WTC11 (cell line): ENCODE data around the gene IL12RB2. TPM values are rescaled to one million over a fixed set of nuclear protein-coding genes. Genes with fewer than 3 reads are reported as not detected.
A peak's percentile ranks its signal among the peaks of the same experiment; 100 is the strongest.

ENCODE experiments used
- ATAC-seq: fragments of 200-7000 bp; cut with Tn5 transposase; 2 replicates; pipeline ENCODE4 v1.10.0; 2021; ENCODE audit warnings: mild to moderate bottlenecking, moderate library complexity
- CTCF ChIA-PET: fragments of 300-600 bp; sonication (Branson Sonifier 250); formaldehyde crosslinking; loops from one replicate; lab custom pipeline; 2021; ENCODE audit warnings: antibody characterized with exemption; lab: Charles Lee
- POLR2A ChIA-PET: fragments of 350-600 bp; sonication (Branson Sonifier 250); formaldehyde crosslinking; loops from one replicate; lab custom pipeline; 2021; ENCODE audit warnings: antibody characterized with exemption; lab: Charles Lee
- DNase-seq: peaks from one replicate; pipeline ENCODE4 v3.0.0; 2021; ENCODE audit warnings: low spot score
- H3K27ac Mint-ChIP-seq: 2 replicates; pipeline ENCODE4 v1.8.0; 2021; ENCODE audit warnings: mixed read lengths
- H3K27me3 Mint-ChIP-seq: 2 replicates; pipeline ENCODE4 v1.8.0; 2021; ENCODE audit warnings: low read depth, mild to moderate bottlenecking, moderate library complexity, mixed read lengths
- H3K36me3 Mint-ChIP-seq: 2 replicates; pipeline ENCODE4 v1.8.0; 2021; ENCODE audit warnings: mixed read lengths
- H3K4me1 Mint-ChIP-seq: 2 replicates; pipeline ENCODE4 v1.8.0; 2022; ENCODE audit warnings: mixed read lengths
- H3K4me3 Mint-ChIP-seq: 2 replicates; pipeline ENCODE4 v1.8.0; 2021; ENCODE audit warnings: mild to moderate bottlenecking, moderate library complexity, mixed read lengths
- H3K9me3 Mint-ChIP-seq: 2 replicates; pipeline ENCODE4 v1.8.0; 2021; ENCODE audit warnings: mixed read lengths
- AR ChIP-seq: fragments of 250-450 bp; sonication (Bioruptor Pico); IDR thresholded peaks from 2 replicates; pipeline ENCODE4 v1.9.0; 2021; ENCODE audit warnings: mild to moderate bottlenecking
- ATF1 ChIP-seq: sonication (generic); formaldehyde crosslinking; IDR thresholded peaks from 2 replicates; pipeline ENCODE4 v1.8.1; 2023; ENCODE audit warnings: mild to moderate bottlenecking, moderate library complexity, missing genetic modification reagents
- CDX4 ChIP-seq: fragments of 250-450 bp; sonication (Bioruptor Pico); IDR thresholded peaks from 2 replicates; pipeline ENCODE4 v1.9.0; 2021; ENCODE audit warnings: moderate library complexity, mild to moderate bottlenecking, inconsistent platforms, borderline replicate concordance
- CREM ChIP-seq: sonication (generic); formaldehyde crosslinking; IDR thresholded peaks from 2 replicates; pipeline ENCODE4 v1.8.1; 2022; ENCODE audit warnings: mild to moderate bottlenecking, missing genetic modification reagents, moderate library complexity
- E2F4 ChIP-seq: sonication (generic); formaldehyde crosslinking; IDR thresholded peaks from 2 replicates; pipeline ENCODE4 v1.8.1; 2022; ENCODE audit warnings: low read depth, mild to moderate bottlenecking, moderate library complexity, missing genetic modification reagents, borderline replicate concordance
- E2F5 ChIP-seq: sonication (generic); formaldehyde crosslinking; IDR thresholded peaks from 2 replicates; pipeline ENCODE4 v1.8.1; 2022; ENCODE audit warnings: mild to moderate bottlenecking, moderate library complexity, missing genetic modification reagents
- ESRRA ChIP-seq: sonication (generic); formaldehyde crosslinking; IDR thresholded peaks from 2 replicates; pipeline ENCODE4 v1.8.1; 2022; ENCODE audit warnings: mild to moderate bottlenecking, missing genetic modification reagents, borderline replicate concordance
- ETV6 ChIP-seq: sonication (generic); formaldehyde crosslinking; IDR thresholded peaks from 2 replicates; pipeline ENCODE4 v1.8.1; 2022; ENCODE audit warnings: mild to moderate bottlenecking, missing genetic modification reagents
- FOXJ3 ChIP-seq: sonication (generic); formaldehyde crosslinking; IDR thresholded peaks from 2 replicates; pipeline ENCODE4 v1.9.0; 2021; ENCODE audit warnings: missing genetic modification reagents, mild to moderate bottlenecking, borderline replicate concordance
- HMGXB4 ChIP-seq: sonication (generic); formaldehyde crosslinking; IDR thresholded peaks from 2 replicates; pipeline ENCODE4 v1.8.1; 2023; ENCODE audit warnings: mild to moderate bottlenecking, moderate library complexity, missing genetic modification reagents
- MAX ChIP-seq: sonication (generic); formaldehyde crosslinking; IDR thresholded peaks from 2 replicates; pipeline ENCODE4 v1.8.0; 2022; ENCODE audit warnings: mild to moderate bottlenecking, missing genetic modification reagents
- SP1 ChIP-seq: sonication (generic); formaldehyde crosslinking; conservative IDR thresholded peaks from 2 replicates; pipeline ENCODE4 v1.8.1; 2022; ENCODE audit warnings: missing genetic modification reagents
- TEAD4 ChIP-seq: sonication (generic); formaldehyde crosslinking; IDR thresholded peaks from 2 replicates; pipeline ENCODE4 v1.8.0; 2022; ENCODE audit warnings: mild to moderate bottlenecking, missing genetic modification reagents
- ZBTB21 ChIP-seq: sonication (generic); formaldehyde crosslinking; IDR thresholded peaks from 2 replicates; pipeline ENCODE4 v1.8.1; 2023; ENCODE audit warnings: mild to moderate bottlenecking, missing genetic modification reagents, borderline replicate concordance
- ZMAT4 ChIP-seq: fragments of 250-450 bp; sonication (Bioruptor Pico); IDR thresholded peaks from 2 replicates; pipeline ENCODE4 v1.9.0; 2021; ENCODE audit warnings: mild to moderate bottlenecking
- ZNF396 ChIP-seq: fragments of 250-450 bp; sonication (Bioruptor Pico); IDR thresholded peaks from 2 replicates; pipeline ENCODE4 v1.8.0; 2021; ENCODE audit warnings: mild to moderate bottlenecking, moderate library complexity, borderline replicate concordance
- ZNF671 ChIP-seq: fragments of 250-450 bp; sonication (Bioruptor Pico); IDR thresholded peaks from 2 replicates; pipeline ENCODE4 v1.8.0; 2021; ENCODE audit warnings: mild to moderate bottlenecking
- total RNA-seq: library from RNA; stranded (reverse); gene quantifications from 3 replicates; pipeline ENCODE4 v1.2.3, GENCODE V29; 2021

IL12RB2 gene
- total RNA-seq, 1 experiment from 2014 or later, result 0.81 TPM

- no peak for TF ChIP-seq E2F5
Observed at GRCh38 chr1:67383999-67384638, 76.4 kb downstream of the IL12RB2 start (continued).

- Mint-ChIP-seq H3K27ac (no peak overlapping the region), H3K9me3 (peaks cover 9% of the 10 kb centered on the region), H3K4me3 (no peak overlapping the region; the same call in 1 of the 2 replicates), H3K27me3 (peaks cover 2% of the 10 kb centered on the region; the same call in 1 of the 2 replicates), H3K4me1 (peaks cover 36% of the 10 kb centered on the region), H3K36me3 (peaks cover 23% of the 10 kb centered on the region)
- ChIA-PET CTCF (interaction anchor here (0.6 to 1.9 kb wide), 3 partner anchors 19 to 150 kb away, joined by 3 to 7 read pairs (median 4); no protein-coding TSS in a partner anchor), POLR2A (interaction anchor here (1.4 kb wide), 1 partner anchor 42 kb away, joined by 4 read pairs; no protein-coding TSS in a partner anchor)
- ATAC-seq (peak; percentile 79), DNase-seq (no peak)
- TF ChIP-seq ZNF396 (CRISPR knock-in tag), result no peak
- no peak for TF ChIP-seq ATF1 (CRISPR knock-in tag)
- no peak for TF ChIP-seq ZMAT4 (CRISPR knock-in tag)
- TF ChIP-seq HMGXB4, result no peak
- no peak for TF ChIP-seq E2F4 (CRISPR knock-in tag)
- no peak for TF ChIP-seq CREM
- TF ChIP-seq TEAD4 (CRISPR knock-in tag), result no peak
- TF ChIP-seq MAX (CRISPR knock-in tag), result no peak
- no peak for TF ChIP-seq ZBTB21
- no peak for TF ChIP-seq FOXJ3 (CRISPR knock-in tag)
Observed at GRCh38 chr1:67390041-67390887, 82.6 kb downstream of the IL12RB2 start.

- Mint-ChIP-seq H3K27ac (no peak overlapping the region), H3K36me3 (peaks cover 34% of the 10 kb centered on the region), H3K4me3 (no peak overlapping the region), H3K9me3 (no peaks in the 10 kb centered on the region), H3K4me1 (peaks cover 40% of the 10 kb centered on the region), H3K27me3 (no peaks in the 10 kb centered on the region)
- CTCF ChIA-PET, result interaction anchor here (1.3 kb wide), 1 partner anchor 45 kb away, joined by 7 read pairs; no protein-coding TSS in a partner anchor
- POLR2A ChIA-PET, result interaction anchor here (0.6 kb wide), 1 partner anchor 52 kb away, joined by 3 read pairs; no protein-coding TSS in a partner anchor
- ATAC-seq (no peak; the same call in 1 of the 2 replicates), DNase-seq (no peak)
- TF ChIP-seq ETV6 (no peak), E2F5 (no peak), CREM (no peak), SP1 (no peak), AR (CRISPR knock-in tag) (no peak), E2F4 (CRISPR knock-in tag) (no peak), CDX4 (CRISPR knock-in tag) (no peak), ESRRA (CRISPR knock-in tag) (no peak), ZNF671 (CRISPR knock-in tag) (no peak)
Observed at GRCh38 chr1:67393240-67393639, 85.6 kb downstream of the IL12RB2 start.
